ENCODE data around the gene SIAH2. TPM values are rescaled to one million over a fixed set of nuclear protein-coding genes. Genes with fewer than 3 reads are reported as not detected.
A peak's percentile ranks its signal among the peaks of the same experiment; 100 is the strongest.

SIAH2 gene
- total and polyA plus RNA-seq, 2 of the 8 experiments (the other 6 are each of a cell fraction or from before 2014, with no cell fraction given) = 23.9 to 34.2 TPM

GRCh38 chr3:150703299-150703755 lies 59.6 kb downstream of the SIAH2 start (continued):
- TF ChIP-seq KDM1A (IDR thresholded peaks at IDR 0.05; ENCODE audit: borderline replicate concordance, low read length) (no peak), HDAC2 (IDR thresholded peaks at IDR 0.05; ENCODE audit: borderline replicate concordance in 1 of 2, low read depth in 2 of 2, low read length in 2 of 2) (0 out of 4 replicates have a peak, but pooled peaks of 1 of the 2 experiments have one; percentile 47), GABPA (IDR thresholded peaks at IDR 0.05; ENCODE audit: borderline replicate concordance, insufficient read depth, low read length) (no peak), TCF12 (IDR thresholded peaks at IDR 0.05; ENCODE audit: low read depth, low read length) (no peak), EZH2 (IDR thresholded peaks at IDR 0.05; ENCODE audit: low read depth, low read length, severe bottlenecking) (no peak), TAF7 (optimal IDR thresholded peaks at IDR 0.05; ENCODE audit: borderline replicate concordance, low read depth, low read length) (no peak), PHF8 (conservative IDR thresholded peaks at IDR 0.05; ENCODE audit: low read depth, low read length) (no peak), CTCF (IDR thresholded peaks at IDR 0.05; ENCODE audit: control extremely low read depth in 1 of 3, insufficient read depth in 1 of 3, low read depth in 1 of 3, low read length in 3 of 3) (no peak)
- TF ChIP-seq, protein P1, sequence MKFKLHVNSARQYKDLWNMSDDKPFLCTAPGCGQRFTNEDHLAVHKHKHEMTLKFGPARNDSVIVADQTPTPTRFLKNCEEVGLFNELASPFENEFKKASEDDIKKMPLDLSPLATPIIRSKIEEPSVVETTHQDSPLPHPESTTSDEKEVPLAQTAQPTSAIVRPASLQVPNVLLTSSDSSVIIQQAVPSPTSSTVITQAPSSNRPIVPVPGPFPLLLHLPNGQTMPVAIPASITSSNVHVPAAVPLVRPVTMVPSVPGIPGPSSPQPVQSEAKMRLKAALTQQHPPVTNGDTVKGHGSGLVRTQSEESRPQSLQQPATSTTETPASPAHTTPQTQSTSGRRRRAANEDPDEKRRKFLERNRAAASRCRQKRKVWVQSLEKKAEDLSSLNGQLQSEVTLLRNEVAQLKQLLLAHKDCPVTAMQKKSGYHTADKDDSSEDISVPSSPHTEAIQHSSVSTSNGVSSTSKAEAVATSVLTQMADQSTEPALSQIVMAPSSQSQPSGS (IDR thresholded peaks at IDR 0.05; ENCODE audit: low read length) = no peak
